GM23248 (cell line): ENCODE data around the gene PTPRD. TPM values are rescaled to one million over a fixed set of nuclear protein-coding genes. Genes with fewer than 3 reads are reported as not detected.
"Not testable (repeated sequence)": the region's sequence is repeated elsewhere in the genome, so short reads cannot be mapped to it uniquely, and the experiment has no call there.

Experiments
- DNase-seq: peaks from one replicate; pipeline ENCODE4 v3.0.0-alpha.2; 2015
- H2AFZ ChIP-seq: fragments of 200-600 bp; sonication (generic); 2 replicates; pipeline ENCODE4 v1.6.1; 2016; ENCODE audit warnings: antibody characterized with exemption
- H3F3A ChIP-seq: fragments of 200-600 bp; sonication (generic); 2 replicates; pipeline ENCODE4 v1.6.1; 2016; ENCODE audit warnings: mild to moderate bottlenecking, antibody characterized with exemption, mixed run types; ENCODE audit not compliant: insufficient read depth
- H3K27ac ChIP-seq: fragments of 200-600 bp; sonication (generic); 2 replicates; pipeline ENCODE4 v1.5.1; 2016; ENCODE audit warnings: mild to moderate bottlenecking
- H3K27me3 ChIP-seq: fragments of 200-600 bp; sonication (generic); replicated peaks from 2 replicates; pipeline ENCODE4 v1.6.1; 2016; ENCODE audit warnings: mild to moderate bottlenecking; ENCODE audit not compliant: insufficient read depth
- H3K36me3 ChIP-seq: fragments of 200-600 bp; sonication (generic); 2 replicates; pipeline ENCODE4 v1.6.1; 2016; ENCODE audit warnings: low read depth, mild to moderate bottlenecking
- H3K4me1 ChIP-seq: fragments of 200-600 bp; sonication (generic); 2 replicates; pipeline ENCODE4 v1.6.1; 2016; ENCODE audit warnings: mild to moderate bottlenecking; ENCODE audit not compliant: insufficient read depth
- H3K4me2 ChIP-seq: fragments of 200-600 bp; sonication (generic); one replicate; pipeline ENCODE4 v1.6.1; 2016; ENCODE audit warnings: mild to moderate bottlenecking; ENCODE audit not compliant: unreplicated experiment
- H3K4me3 ChIP-seq: fragments of 200-600 bp; sonication (generic); 2 replicates; pipeline ENCODE4 v1.5.1; 2016; ENCODE audit warnings: mild to moderate bottlenecking
- H3K79me2 ChIP-seq: fragments of 200-600 bp; sonication (generic); 2 replicates; pipeline ENCODE4 v1.6.1; 2016; ENCODE audit warnings: mild to moderate bottlenecking; ENCODE audit not compliant: insufficient read depth
- H3K9ac ChIP-seq: fragments of 200-600 bp; sonication (generic); 2 replicates; pipeline ENCODE4 v1.6.1; 2016; ENCODE audit warnings: mild to moderate bottlenecking
- H3K9me2 ChIP-seq: fragments of 200-600 bp; sonication (generic); 2 replicates; pipeline ENCODE4 v1.6.1; 2016; ENCODE audit warnings: mixed run types, mild to moderate bottlenecking, moderate library complexity; ENCODE audit not compliant: insufficient read depth
- H3K9me3 ChIP-seq: fragments of 200-600 bp; sonication (generic); one replicate; pipeline ENCODE4 v1.6.1; 2017; ENCODE audit warnings: low read depth
- H4K20me1 ChIP-seq: fragments of 200-600 bp; sonication (generic); 2 replicates; pipeline ENCODE4 v1.6.0; 2016; ENCODE audit not compliant: insufficient read depth
- EZH2 ChIP-seq: fragments of 200-600 bp; sonication (generic); IDR thresholded peaks from 2 replicates; pipeline ENCODE4 v1.6.1; 2018; ENCODE audit warnings: antibody characterized with exemption, mild to moderate bottlenecking; ENCODE audit not compliant: insufficient read depth, poor library complexity, severe bottlenecking
- EZH2phosphoT487 ChIP-seq: fragments of 200-600 bp; sonication (generic); IDR thresholded peaks from 2 replicates; pipeline ENCODE4 v1.6.1; 2018; ENCODE audit warnings: antibody characterized with exemption, moderate library complexity, mild to moderate bottlenecking, low read depth; ENCODE audit not compliant: insufficient read depth
- WGBS, 2 experiments: methylation state at CpG; one replicate each; pipeline ENCODE4 v1.1.6; 2015 to 2017; ENCODE audit warnings: low lambda C conversion rate in 2 of 2, low coverage in 1 of 2; ENCODE audit errors: missing lambda C conversion rate in 2 of 2; 5-methylcytosine and 5-hydroxymethylcytosine counted together
- in situ Hi-C: fragments of 300-500 bp; cut with MboI; formaldehyde crosslinking; loops from 2 replicates; pipeline ENCODE4 v1.15.0; 2020
- polyA plus RNA-seq: library from polyadenylated mRNA; unstranded; fragments of >200 nt; fragmentation: Nextera tagmentation; extraction: Ambion mirVana; gene quantifications from 2 replicates; pipeline ENCODE4 v1.2.1, GENCODE V29; 2016
- total RNA-seq: library from RNA; depleted of rRNA; stranded (reverse); fragments of >200 nt; shearing (Covaris generic); gene quantifications from 2 replicates; pipeline ENCODE4 v1.2.3, GENCODE V29; 2014

Gene PTPRD
- total and polyA plus RNA-seq, 2 experiments from 2014 or later: 0.05 TPM; not detected in 1

- 2 to 4% methylated on average over 3 of the region's 3 CpGs for WGBS, 2 experiments
- in situ Hi-C loops: no loop called here
These were observed 1123.6 kb downstream of the PTPRD start for GRCh38 chr9:9489183-9489582.

GRCh38 chr9:9483175-9483574 lies 1129.6 kb downstream of the PTPRD start:
- H3K79me2 ChIP-seq: no peaks in the 10 kb centered on the region
- no peak overlapping the region for H3K27ac ChIP-seq
- in situ Hi-C loops: no loop called here
- H3K4me1 ChIP-seq: no peaks in the 10 kb centered on the region
- no peaks in the 10 kb centered on the region for H3F3A ChIP-seq
- no peak overlapping the region for H3K4me3 ChIP-seq
- DNase-seq: no peak
- no peaks in the 10 kb centered on the region for H3K36me3 ChIP-seq
- H3K9me3 ChIP-seq: no peaks in the 10 kb centered on the region
- no peaks in the 10 kb centered on the region for H3K27me3 ChIP-seq
- no peak overlapping the region for H3K4me2 ChIP-seq
- no peak for TF ChIP-seq EZH2
- no peak for TF ChIP-seq EZH2phosphoT487
- no peaks in the 10 kb centered on the region for H3K9me2 ChIP-seq
- no peak overlapping the region for H2AFZ ChIP-seq
- 4 to 11% methylated on average over 3 of the region's 3 CpGs for WGBS, 2 experiments
- no peaks in the 10 kb centered on the region for H4K20me1 ChIP-seq
- no peak overlapping the region for H3K9ac ChIP-seq

More at GRCh38 chr9:9489183-9489582, 1123.6 kb downstream of the PTPRD start:
- no peak overlapping the region for H3K4me2 ChIP-seq
- no peaks in the 10 kb centered on the region for H3F3A ChIP-seq
- no peaks in the 10 kb centered on the region for H3K9me2 ChIP-seq
- H3K27me3 ChIP-seq: no peaks in the 10 kb centered on the region
- no peaks in the 10 kb centered on the region for H3K9me3 ChIP-seq
- no peak overlapping the region for H3K4me3 ChIP-seq
- no peak overlapping the region for H3K9ac ChIP-seq
- no peaks in the 10 kb centered on the region for H3K79me2 ChIP-seq
- no peak overlapping the region for H3K27ac ChIP-seq
- no peaks in the 10 kb centered on the region for H4K20me1 ChIP-seq
- H3K4me1 ChIP-seq: no peaks in the 10 kb centered on the region
- no peak for DNase-seq
- H2AFZ ChIP-seq: no peak overlapping the region
- no peaks in the 10 kb centered on the region for H3K36me3 ChIP-seq
- no peak for TF ChIP-seq EZH2phosphoT487
- no peak for TF ChIP-seq EZH2

GRCh38 chr9:9478741-9479140 lies 1134.1 kb downstream of the PTPRD start:
- Histone ChIP-seq H4K20me1 (no peaks in the 10 kb centered on the region), H3K36me3 (no peaks in the 10 kb centered on the region)
- no peak for DNase-seq

GRCh38 chr9:9469271-9469670 lies 1143.5 kb downstream of the PTPRD start:
- no peak for DNase-seq
- Histone ChIP-seq H3K9ac (no peak overlapping the region), H3K27ac (no peak overlapping the region), H3K4me1 (no peaks in the 10 kb centered on the region), H3K27me3 (no peaks in the 10 kb centered on the region), H4K20me1 (no peaks in the 10 kb centered on the region), H3K9me3 (no peaks in the 10 kb centered on the region), H3K4me2 (no peak overlapping the region), H3K9me2 (no peaks in the 10 kb centered on the region), H3K4me3 (no peak overlapping the region), H3F3A (no peaks in the 10 kb centered on the region), H3K79me2 (no peaks in the 10 kb centered on the region), H2AFZ (no peak overlapping the region), H3K36me3 (no peaks in the 10 kb centered on the region)
- WGBS, 2 experiments: 16 to 20% methylated on average over 2 of the region's 2 CpGs
- in situ Hi-C loops: no loop called here
- TF ChIP-seq EZH2: no peak
- no peak for TF ChIP-seq EZH2phosphoT487

More at GRCh38 chr9:9478741-9479140, 1134.1 kb downstream of the PTPRD start:
- Histone ChIP-seq H3K9ac (no peak overlapping the region), H3K9me2 (no peaks in the 10 kb centered on the region), H3F3A (no peaks in the 10 kb centered on the region), H3K4me3 (no peak overlapping the region), H3K27me3 (no peaks in the 10 kb centered on the region), H2AFZ (no peak overlapping the region), H3K9me3 (no peaks in the 10 kb centered on the region), H3K4me2 (no peak overlapping the region), H3K27ac (no peak overlapping the region), H3K4me1 (no peaks in the 10 kb centered on the region), H3K79me2 (no peaks in the 10 kb centered on the region)
- in situ Hi-C loops: no loop called here
- 14 to 23% methylated on average over 3 of the region's 3 CpGs for whole genome bisulfite sequencing, 2 experiments
- TF ChIP-seq EZH2phosphoT487 (no peak), EZH2 (no peak)

GRCh38 chr9:9441874-9442273 lies 1170.9 kb downstream of the PTPRD start:
- H3K27ac ChIP-seq, H3K27me3 ChIP-seq, DNase-seq, H3K4me2 ChIP-seq, H3F3A ChIP-seq, H3K79me2 ChIP-seq, H3K36me3 ChIP-seq, H3K4me3 ChIP-seq, H3K9me3 ChIP-seq, H4K20me1 ChIP-seq, H2AFZ ChIP-seq, H3K9ac ChIP-seq, in situ Hi-C loops, H3K4me1 ChIP-seq, H3K9me2 ChIP-seq: not testable (repeated sequence)
- 78 to 84% methylated on average over 15 to 19 of the region's 19 CpGs for WGBS, 2 experiments
